ENCODE measurements around the gene TTC16.

Gene TTC16

GRCh38 chr9:127738666-127739065 lies 22.8 kb downstream of the TTC16 start:
- Mint-ChIP-seq H3K4me1 (ENCODE audit: low read depth) (peaks cover 19% of the 10 kb centered on the region), H3K36me3 (ENCODE audit: low read depth) (peaks cover 31% of the 10 kb centered on the region), H3K9me3 (no peaks in the 10 kb centered on the region), H3K4me3 (no peak overlapping the region), H3K27ac (no peak overlapping the region), H3K27me3 (no peaks in the 10 kb centered on the region)
- no peak for DNase-seq

GRCh38 chr9:127739614-127740330 lies 23.9 kb downstream of the TTC16 start:
- Mint-ChIP-seq H3K4me1 (ENCODE audit: low read depth) (peaks cover 10% of the 10 kb centered on the region), H3K9me3 (no peaks in the 10 kb centered on the region), H3K4me3 (no peak overlapping the region), H3K27ac (no peak overlapping the region), H3K27me3 (no peaks in the 10 kb centered on the region), H3K36me3 (ENCODE audit: low read depth) (peaks cover 34% of the 10 kb centered on the region)
- no peak for DNase-seq

GRCh38 chr9:127741831-127742434 lies 26.1 kb downstream of the TTC16 start:
- H3K4me1 Mint-ChIP-seq (ENCODE audit: low read depth) = peaks cover 4% of the 10 kb centered on the region
- H3K27ac Mint-ChIP-seq = no peak overlapping the region
- H3K4me3 Mint-ChIP-seq = no peak overlapping the region
- no peaks in the 10 kb centered on the region for H3K9me3 Mint-ChIP-seq
- H3K36me3 Mint-ChIP-seq (ENCODE audit: low read depth) = peaks cover 49% of the 10 kb centered on the region
- no peak for DNase-seq
- no peaks in the 10 kb centered on the region for H3K27me3 Mint-ChIP-seq

- Mint-ChIP-seq H3K4me1 (ENCODE audit: low read depth) (peaks cover 6% of the 10 kb centered on the region), H3K27me3 (no peaks in the 10 kb centered on the region), H3K4me3 (no peak overlapping the region), H3K27ac (no peak overlapping the region), H3K36me3 (ENCODE audit: low read depth) (peaks cover 54% of the 10 kb centered on the region), H3K9me3 (no peaks in the 10 kb centered on the region)
- DNase-seq = no peak
Measured at GRCh38 chr9:127742435-127743088, 26.7 kb downstream of the TTC16 start.

GRCh38 chr9:127744398-127745110 lies 28.7 kb downstream of the TTC16 start:
- no peaks in the 10 kb centered on the region for H3K9me3 Mint-ChIP-seq
- H3K4me3 Mint-ChIP-seq = no peak overlapping the region
- peaks cover 56% of the 10 kb centered on the region for H3K36me3 Mint-ChIP-seq (ENCODE audit: low read depth)
- DNase-seq = no peak
- no peak overlapping the region for H3K27ac Mint-ChIP-seq
- H3K27me3 Mint-ChIP-seq = no peaks in the 10 kb centered on the region
- H3K4me1 Mint-ChIP-seq (ENCODE audit: low read depth) = peaks cover 13% of the 10 kb centered on the region

GRCh38 chr9:127746959-127747569 lies 31.2 kb downstream of the TTC16 start:
- DNase-seq = no peak
- H3K27ac Mint-ChIP-seq = peak overlapping the region; percentile 47
- peak overlapping the region; percentile 10 for H3K4me3 Mint-ChIP-seq
- peaks cover 68% of the 10 kb centered on the region for H3K36me3 Mint-ChIP-seq (ENCODE audit: low read depth)
- H3K4me1 Mint-ChIP-seq (ENCODE audit: low read depth) = peaks cover 13% of the 10 kb centered on the region
- no peaks in the 10 kb centered on the region for H3K9me3 Mint-ChIP-seq
- no peaks in the 10 kb centered on the region for H3K27me3 Mint-ChIP-seq

- no peak overlapping the region for H3K27ac Mint-ChIP-seq
- peaks cover 15% of the 10 kb centered on the region for H3K4me1 Mint-ChIP-seq (ENCODE audit: low read depth)
- H3K27me3 Mint-ChIP-seq = no peaks in the 10 kb centered on the region
- H3K9me3 Mint-ChIP-seq = no peaks in the 10 kb centered on the region
- DNase-seq = no peak
- H3K36me3 Mint-ChIP-seq (ENCODE audit: low read depth) = peaks cover 60% of the 10 kb centered on the region
- H3K4me3 Mint-ChIP-seq = no peak overlapping the region
Measured at GRCh38 chr9:127749090-127749787, 33.4 kb downstream of the TTC16 start.

GRCh38 chr9:127751269-127752054 lies 35.6 kb downstream of the TTC16 start:
- H3K4me1 Mint-ChIP-seq (ENCODE audit: low read depth) = peaks cover 15% of the 10 kb centered on the region
- no peak overlapping the region for H3K27ac Mint-ChIP-seq
- no peak overlapping the region for H3K4me3 Mint-ChIP-seq
- H3K36me3 Mint-ChIP-seq (ENCODE audit: low read depth) = peaks cover 48% of the 10 kb centered on the region
- no peak for DNase-seq
- H3K27me3 Mint-ChIP-seq = no peaks in the 10 kb centered on the region
- H3K9me3 Mint-ChIP-seq = no peaks in the 10 kb centered on the region

- peaks cover 37% of the 10 kb centered on the region for H3K36me3 Mint-ChIP-seq (ENCODE audit: low read depth)
Measured at GRCh38 chr9:127753148-127753547, 37.3 kb downstream of the TTC16 start.

GRCh38 chr9:127753622-127754021 lies 37.7 kb downstream of the TTC16 start:
- H3K36me3 Mint-ChIP-seq (ENCODE audit: low read depth) = peaks cover 35% of the 10 kb centered on the region
- no peak overlapping the region for H3K27ac Mint-ChIP-seq

More at GRCh38 chr9:127753148-127753547, 37.3 kb downstream of the TTC16 start:
- H3K4me1 Mint-ChIP-seq (ENCODE audit: low read depth) = peaks cover 3% of the 10 kb centered on the region
- peak overlapping the region; percentile 62 for H3K27ac Mint-ChIP-seq
- DNase-seq = no peak
- H3K4me3 Mint-ChIP-seq = no peak overlapping the region
- no peaks in the 10 kb centered on the region for H3K9me3 Mint-ChIP-seq
- H3K27me3 Mint-ChIP-seq = no peaks in the 10 kb centered on the region

GRCh38 chr9:127754099-127755060 lies 38.5 kb downstream of the TTC16 start:
- Mint-ChIP-seq H3K27me3 (no peaks in the 10 kb centered on the region), H3K36me3 (ENCODE audit: low read depth) (peaks cover 31% of the 10 kb centered on the region), H3K4me3 (no peak overlapping the region), H3K9me3 (no peaks in the 10 kb centered on the region), H3K27ac (no peak overlapping the region), H3K4me1 (ENCODE audit: low read depth) (peaks cover 4% of the 10 kb centered on the region)
- DNase-seq = no peak

More at GRCh38 chr9:127753622-127754021, 37.7 kb downstream of the TTC16 start:
- H3K4me1 Mint-ChIP-seq (ENCODE audit: low read depth) = peaks cover 2% of the 10 kb centered on the region
- no peak overlapping the region for H3K4me3 Mint-ChIP-seq
- no peaks in the 10 kb centered on the region for H3K27me3 Mint-ChIP-seq
- no peak for DNase-seq
- H3K9me3 Mint-ChIP-seq = no peaks in the 10 kb centered on the region

Data from activated T-cell treated with anti-CD3 and anti-CD28 coated beads, Interleukin-2, amount 50 U/mL, for 24 hours (primary cell).